IPS-15b (cell line): Measurements from ENCODE around the gene ARL8B.
"Not testable (repeated sequence)": the region's sequence is repeated elsewhere in the genome, so short reads cannot be mapped to it uniquely, and the experiment has no call there.

Experiments
- H3K27me3 ChIP-seq: one replicate; pipeline ENCODE4 v1.6.1; 2013; ENCODE audit warnings: low read length; ENCODE audit not compliant: control insufficient read depth, insufficient read depth
- H3K36me3 ChIP-seq: one replicate; pipeline ENCODE4 v1.6.1; 2013; ENCODE audit warnings: low read length; ENCODE audit not compliant: control insufficient read depth, insufficient read depth
- H3K4me1 ChIP-seq: one replicate; pipeline ENCODE4 v1.6.1; 2013; ENCODE audit warnings: mild to moderate bottlenecking, low read length; ENCODE audit not compliant: control insufficient read depth, insufficient read depth
- H3K4me3 ChIP-seq: one replicate; pipeline ENCODE4 v1.5.1; 2013; ENCODE audit warnings: low read depth, low read length
- H3K9ac ChIP-seq: one replicate; pipeline ENCODE4 v1.6.1; 2013; ENCODE audit warnings: low read depth, mild to moderate bottlenecking, low read length
- H3K9me3 ChIP-seq: one replicate; pipeline ENCODE4 v1.6.1; 2013; ENCODE audit warnings: mild to moderate bottlenecking, low read length; ENCODE audit not compliant: control insufficient read depth, insufficient read depth

Gene ARL8B

DNA sequence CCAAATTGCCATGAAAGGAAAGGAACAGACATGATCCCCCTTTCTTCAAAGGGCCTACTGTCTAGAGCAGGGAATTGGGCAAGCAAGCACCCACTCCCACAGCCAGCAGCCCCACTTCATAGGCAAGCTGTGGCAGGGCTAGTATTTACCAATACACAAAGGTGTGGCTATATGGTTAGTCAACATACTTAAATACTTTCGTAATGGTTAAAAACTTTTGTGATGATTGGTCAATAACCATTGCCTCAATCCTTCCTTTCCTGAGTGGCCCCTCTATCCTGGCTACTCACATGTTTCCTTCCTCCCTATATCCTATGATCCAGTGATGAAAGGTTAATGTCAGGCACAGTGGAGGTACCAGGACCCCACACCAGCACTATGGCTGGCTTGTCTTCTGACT is 30.1 kb upstream of the ARL8B start:
- no peaks in the 10 kb centered on the region for H3K36me3 ChIP-seq
- peaks cover 20% of the 10 kb centered on the region for H3K27me3 ChIP-seq
- peaks cover 3% of the 10 kb centered on the region for H3K4me1 ChIP-seq
- H3K9ac ChIP-seq, result no peak overlapping the region
- no peaks in the 10 kb centered on the region for H3K9me3 ChIP-seq
- H3K4me3 ChIP-seq, result no peak overlapping the region

DNA sequence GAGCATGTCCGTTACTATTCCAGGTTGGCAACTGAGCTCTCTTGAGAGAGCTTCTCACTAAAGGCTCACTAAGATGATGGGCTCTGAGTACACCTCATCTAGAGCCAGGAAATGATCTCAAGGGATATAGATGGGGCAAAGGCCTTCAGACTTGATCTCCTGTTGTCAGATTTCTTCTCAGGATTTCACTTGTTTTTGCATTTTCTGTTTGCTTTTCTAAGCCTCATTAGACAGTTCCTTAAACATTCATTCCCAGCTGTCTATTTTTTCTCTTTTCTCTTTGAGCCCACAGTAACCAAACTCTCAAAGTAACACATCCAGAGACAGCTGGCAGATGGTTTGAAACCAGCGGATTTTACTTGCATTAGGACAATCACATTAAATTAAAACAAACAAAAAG is 28.4 kb upstream of the ARL8B start:
- peaks cover 24% of the 10 kb centered on the region for H3K27me3 ChIP-seq
- H3K9me3 ChIP-seq, result no peaks in the 10 kb centered on the region
- H3K4me1 ChIP-seq, result peaks cover 3% of the 10 kb centered on the region
- no peaks in the 10 kb centered on the region for H3K36me3 ChIP-seq
- no peak overlapping the region for H3K4me3 ChIP-seq
- H3K9ac ChIP-seq, result no peak overlapping the region

DNA sequence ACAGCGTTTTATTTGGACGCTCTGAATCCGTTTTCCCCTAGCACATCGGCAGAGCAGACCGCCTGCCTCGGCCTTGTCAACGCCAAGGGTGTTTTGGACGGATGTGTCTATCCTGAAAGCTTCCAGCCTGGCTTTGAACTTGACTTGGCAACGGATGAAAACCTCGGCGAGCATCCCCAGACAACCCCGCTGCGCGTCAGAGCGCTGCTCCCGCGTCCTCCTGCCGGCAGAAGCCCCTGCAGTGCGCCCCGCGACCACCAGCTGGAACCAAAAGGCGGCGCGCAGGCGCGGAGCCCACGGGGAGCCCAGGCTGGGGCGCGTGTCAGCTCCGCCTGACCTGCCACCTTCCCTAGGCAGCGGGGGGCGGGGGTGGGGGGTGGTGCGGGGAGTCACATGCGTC is 26.2 kb upstream of the ARL8B start:
- H3K9ac ChIP-seq, result no peak overlapping the region
- peaks cover 3% of the 10 kb centered on the region for H3K4me1 ChIP-seq
- H3K27me3 ChIP-seq, result peaks cover 24% of the 10 kb centered on the region
- H3K4me3 ChIP-seq, result peak overlapping the region; percentile 32
- H3K9me3 ChIP-seq, result no peaks in the 10 kb centered on the region
- H3K36me3 ChIP-seq, result no peaks in the 10 kb centered on the region

DNA sequence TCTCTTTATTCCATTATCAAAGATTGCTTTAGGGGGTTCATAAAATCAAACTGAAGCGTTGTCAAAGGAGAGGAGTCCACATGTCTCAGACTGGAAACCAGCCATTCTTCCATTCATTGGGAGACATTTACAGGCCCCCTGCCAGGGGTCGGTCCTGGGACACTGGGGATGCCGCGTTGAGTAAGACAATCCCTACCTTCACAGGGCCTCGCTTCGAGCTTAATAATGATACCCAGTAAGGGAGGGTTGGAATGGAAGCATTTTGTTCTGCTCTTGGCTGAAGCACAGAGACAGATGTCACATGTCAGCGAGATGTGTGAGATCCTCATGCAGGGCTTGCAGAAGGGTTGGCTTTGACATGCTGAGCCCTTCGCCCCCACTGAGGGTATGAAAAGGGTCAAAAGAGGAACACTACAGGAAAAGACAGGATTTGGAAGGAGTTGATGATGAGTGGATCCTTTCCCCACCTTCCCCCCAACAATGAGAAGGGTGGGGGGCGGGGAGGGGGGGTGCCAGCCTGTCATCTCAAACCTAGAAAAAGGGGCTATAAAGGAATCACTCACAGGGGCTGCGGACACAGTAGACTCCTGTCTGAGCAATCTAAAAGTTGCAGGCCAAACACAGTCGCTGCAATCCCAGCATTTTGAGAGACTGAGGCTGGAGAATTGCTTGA is 25.6 kb upstream of the ARL8B start:
- Histone ChIP-seq H3K9ac (no peak overlapping the region), H3K4me3 (no peak overlapping the region), H3K36me3 (no peaks in the 10 kb centered on the region), H3K27me3 (peaks cover 24% of the 10 kb centered on the region), H3K9me3 (no peaks in the 10 kb centered on the region), H3K4me1 (peaks cover 3% of the 10 kb centered on the region)

DNA sequence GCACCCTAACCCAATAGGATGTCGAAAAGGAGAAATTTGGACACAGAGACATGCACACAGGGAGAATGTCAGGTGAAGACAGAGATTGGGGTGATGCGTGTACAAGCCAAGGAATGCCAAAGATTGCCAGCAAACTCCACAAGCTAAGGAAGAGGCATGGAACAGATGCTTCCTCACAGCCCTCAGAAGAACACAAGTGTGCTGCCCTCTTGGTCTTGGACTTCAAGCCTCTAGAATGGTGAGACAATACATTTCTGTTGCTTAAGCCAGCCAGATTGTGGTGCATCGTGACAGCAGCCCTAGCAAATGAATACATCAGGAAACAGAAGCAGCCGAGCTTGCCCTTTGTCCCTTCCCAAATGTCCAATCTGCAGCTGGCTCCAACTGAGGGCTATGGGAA is 23.7 kb upstream of the ARL8B start:
- H3K36me3 ChIP-seq, result no peaks in the 10 kb centered on the region
- H3K9me3 ChIP-seq, result no peaks in the 10 kb centered on the region
- H3K27me3 ChIP-seq, result peaks cover 24% of the 10 kb centered on the region
- H3K4me1 ChIP-seq, result peaks cover 3% of the 10 kb centered on the region
- no peak overlapping the region for H3K4me3 ChIP-seq
- no peak overlapping the region for H3K9ac ChIP-seq

DNA sequence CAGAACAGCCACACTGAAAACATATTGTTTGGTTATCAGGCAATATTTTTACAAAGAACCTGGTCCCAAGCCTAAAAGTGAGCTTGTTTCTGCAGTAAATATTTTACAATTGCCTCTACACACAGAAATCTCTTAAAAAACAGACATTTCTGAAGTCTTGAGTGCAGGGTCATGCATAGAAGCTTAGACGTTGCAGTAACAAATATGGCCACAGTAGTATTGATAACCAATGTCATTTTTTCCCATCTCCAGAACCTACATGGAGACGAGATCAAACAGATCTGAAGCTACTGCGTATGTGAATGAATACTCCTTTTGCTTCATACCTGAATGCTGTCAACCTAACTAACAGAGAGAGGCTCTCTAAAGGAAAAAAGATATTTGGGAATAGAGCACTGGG is 19.6 kb upstream of the ARL8B start:
- Histone ChIP-seq H3K27me3 (peaks cover under 1% of the 10 kb centered on the region), H3K36me3 (no peaks in the 10 kb centered on the region), H3K9ac (no peak overlapping the region), H3K4me3 (no peak overlapping the region), H3K9me3 (no peaks in the 10 kb centered on the region), H3K4me1 (no peaks in the 10 kb centered on the region)

DNA sequence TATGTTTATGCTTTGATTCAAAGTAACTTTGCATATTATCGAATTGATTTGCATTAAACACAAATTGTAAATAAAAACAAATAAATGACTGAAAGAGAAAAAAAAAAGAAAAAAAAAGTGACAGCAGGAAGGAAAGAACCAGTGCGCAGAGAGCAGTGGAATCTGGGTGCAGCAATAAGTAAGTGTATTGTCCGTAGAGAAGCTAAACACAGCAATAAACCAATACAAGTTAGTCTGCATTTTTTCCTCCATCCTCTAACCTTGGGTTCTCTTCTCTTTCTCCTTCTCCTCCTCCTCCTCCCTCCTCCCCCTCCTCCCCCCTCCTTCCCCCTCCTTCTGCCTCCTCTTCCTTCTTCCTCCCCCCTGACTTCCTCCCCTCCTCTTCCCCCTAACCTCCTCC is 18.3 kb upstream of the ARL8B start:
- Histone ChIP-seq H3K9me3 (no peaks in the 10 kb centered on the region), H3K4me1 (no peaks in the 10 kb centered on the region), H3K27me3 (no peaks in the 10 kb centered on the region), H3K36me3 (no peaks in the 10 kb centered on the region), H3K9ac (no peak overlapping the region), H3K4me3 (no peak overlapping the region)

DNA sequence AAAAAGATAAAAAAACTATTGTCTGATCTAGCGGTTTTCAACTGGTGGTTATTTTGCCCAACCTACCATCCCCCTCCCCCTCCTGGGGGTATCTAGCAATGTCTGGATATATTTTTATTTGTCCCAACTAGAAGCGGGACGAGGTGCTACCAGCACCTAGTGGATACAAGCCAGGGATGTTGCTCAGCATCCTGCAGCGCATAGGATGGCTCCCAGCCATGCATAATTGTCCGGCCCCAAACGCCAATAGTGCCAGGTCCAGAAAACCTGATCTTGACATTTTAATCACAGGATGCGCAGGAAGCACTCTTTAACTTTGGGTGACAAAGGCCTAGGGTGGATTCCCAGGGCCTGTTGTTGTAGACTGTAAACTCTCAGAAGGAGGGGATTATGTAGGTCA is 17.0 kb upstream of the ARL8B start:
- Histone ChIP-seq H3K9me3 (no peaks in the 10 kb centered on the region), H3K4me1 (no peaks in the 10 kb centered on the region), H3K9ac (no peak overlapping the region), H3K36me3 (no peaks in the 10 kb centered on the region), H3K27me3 (no peaks in the 10 kb centered on the region), H3K4me3 (no peak overlapping the region)

DNA sequence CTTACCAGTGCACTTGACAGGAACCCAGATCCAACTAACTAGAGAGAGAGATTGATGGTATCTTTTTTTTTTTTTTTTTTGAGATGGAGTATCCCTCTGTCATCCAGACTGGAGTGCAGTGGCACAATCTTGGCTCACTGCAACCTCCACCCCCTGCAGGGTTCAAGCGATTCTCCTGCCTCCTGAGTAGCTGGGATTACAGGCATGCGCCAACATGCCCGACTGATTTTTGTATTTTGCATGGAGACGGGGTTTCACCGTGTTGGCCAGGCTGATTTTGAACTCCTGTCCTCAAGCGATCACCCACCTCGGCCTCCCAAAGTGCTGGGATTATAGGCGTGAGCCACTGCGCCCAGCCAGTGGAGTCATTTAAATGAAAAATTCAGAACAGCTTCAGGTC is 15.7 kb upstream of the ARL8B start:
- not testable (repeated sequence) for H3K4me3 ChIP-seq, H3K27me3 ChIP-seq, H3K36me3 ChIP-seq, H3K4me1 ChIP-seq, H3K9me3 ChIP-seq, H3K9ac ChIP-seq

DNA sequence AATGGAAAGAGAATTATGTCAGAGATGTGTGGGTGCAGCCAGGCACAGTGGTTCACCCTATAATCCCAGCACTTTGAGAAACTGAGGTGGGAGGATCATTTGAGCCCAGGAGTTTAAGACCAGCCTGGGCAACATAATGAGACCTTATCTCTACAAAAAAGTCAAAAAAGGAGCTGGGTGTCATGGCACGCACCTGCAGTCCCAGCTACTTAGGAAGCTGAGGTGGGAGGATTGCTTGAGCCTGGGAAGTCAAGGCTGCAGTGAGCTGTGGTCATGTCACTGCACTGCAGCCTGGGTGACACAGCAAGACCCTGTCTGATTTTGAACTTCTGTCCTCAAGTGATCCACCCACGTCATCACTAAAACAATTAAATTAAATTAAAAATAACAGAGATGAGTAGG is 15.2 kb upstream of the ARL8B start:
- not testable (repeated sequence) for H3K27me3 ChIP-seq, H3K4me3 ChIP-seq, H3K9me3 ChIP-seq, H3K4me1 ChIP-seq, H3K36me3 ChIP-seq, H3K9ac ChIP-seq

DNA sequence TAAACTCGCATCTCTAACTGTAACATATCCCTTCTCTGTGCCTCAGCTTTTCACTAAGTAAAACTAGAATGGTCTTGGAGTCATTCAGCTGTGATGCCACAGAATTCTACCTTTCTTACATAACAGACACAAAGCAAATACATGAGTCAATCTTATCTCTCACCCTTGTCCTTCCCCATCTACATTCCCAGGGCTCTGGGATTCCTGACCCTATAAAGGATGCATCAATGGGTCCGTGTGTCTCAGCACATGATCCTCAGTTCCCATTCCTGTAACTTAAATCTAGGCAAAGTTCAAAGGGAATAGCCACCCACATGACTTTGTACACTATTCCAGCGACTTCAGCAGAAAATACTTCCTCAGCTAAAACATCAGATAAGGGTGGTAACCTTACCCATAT is 11.8 kb upstream of the ARL8B start:
- Histone ChIP-seq H3K9me3 (no peaks in the 10 kb centered on the region), H3K4me1 (no peaks in the 10 kb centered on the region), H3K4me3 (no peak overlapping the region), H3K9ac (no peak overlapping the region), H3K36me3 (no peaks in the 10 kb centered on the region), H3K27me3 (no peaks in the 10 kb centered on the region)

DNA sequence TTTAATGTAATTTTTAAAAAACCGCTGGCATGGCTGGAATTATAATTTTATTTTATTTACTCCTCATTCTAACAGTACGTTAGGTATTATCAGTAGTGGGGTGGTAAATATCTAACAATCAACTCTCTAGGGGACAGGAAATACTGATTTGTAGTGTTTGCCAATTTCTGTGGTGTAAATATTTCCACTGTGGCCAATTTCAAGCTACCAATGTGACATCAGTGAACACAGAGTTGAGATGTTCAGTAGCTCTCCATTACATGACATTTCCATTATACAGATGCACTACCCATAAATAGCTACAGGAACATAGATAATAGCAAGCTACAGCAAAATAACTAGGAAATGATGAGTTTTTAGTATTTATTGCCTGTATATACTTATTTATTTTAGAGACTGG is 10.0 kb upstream of the ARL8B start:
- Histone ChIP-seq H3K27me3 (no peaks in the 10 kb centered on the region), H3K36me3 (no peaks in the 10 kb centered on the region), H3K9me3 (no peaks in the 10 kb centered on the region), H3K9ac (no peak overlapping the region), H3K4me3 (no peak overlapping the region), H3K4me1 (no peaks in the 10 kb centered on the region)
